ENCODE results near the gene UNCX. TPM values are rescaled to one million over a fixed set of nuclear protein-coding genes. Genes with fewer than 3 reads are reported as not detected.

UNCX gene
- total RNA-seq, 2 donors from 2014 or later: not detected

Other genes starting within 250 kb of the UNCX start
- 1 to 10 TPM; 2.7 to 4.5 TPM for gene CYP2W1, start 249.7 kb upstream of the UNCX start, total RNA-seq
- gene GPR146, start 188.3 kb upstream of the UNCX start, total RNA-seq: 1 to 10 TPM; 2.9 to 9.0 TPM
- 1 to 10 TPM; 5.7 to 8.2 TPM for gene GPER1, start 144.8 kb upstream of the UNCX start, total RNA-seq
- gene ZFAND2A, start 72.7 kb upstream of the UNCX start, total RNA-seq: 10 to 100 TPM; 26.2 to 38.7 TPM
- 100 to 1,000 TPM in 1 of 2 donors, 10 to 100 TPM in 1; 62.8 to 117 TPM for gene MICALL2, start 226.6 kb downstream of the UNCX start, total RNA-seq